Measurements from ENCODE around the gene DDN.

The DDN gene

DNA sequence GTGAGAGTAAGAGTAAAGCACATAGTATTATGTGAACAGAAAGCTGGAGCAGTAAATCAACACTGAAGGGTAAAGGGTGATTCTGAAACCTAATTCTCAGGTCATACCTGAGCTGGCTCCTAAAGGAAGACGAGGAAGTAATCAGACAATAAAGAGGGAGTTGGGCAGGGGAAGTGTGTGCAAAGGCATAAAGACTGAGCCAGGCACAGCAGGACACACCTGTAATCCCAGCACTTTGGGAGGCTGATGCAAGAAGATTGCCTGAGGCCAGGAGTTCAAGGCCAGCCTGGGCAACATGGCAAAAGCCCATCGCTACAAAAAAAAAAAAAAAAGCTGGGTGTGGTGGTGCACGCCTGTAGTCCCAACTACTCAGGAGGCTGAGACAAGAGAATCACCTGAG is 51.4 kb downstream of the DDN start:
- DNase-seq (ENCODE audit: low read depth), result no peak
- no peak overlapping the region for H3K4me3 ChIP-seq (ENCODE audit: low read depth, low read length)

DNA sequence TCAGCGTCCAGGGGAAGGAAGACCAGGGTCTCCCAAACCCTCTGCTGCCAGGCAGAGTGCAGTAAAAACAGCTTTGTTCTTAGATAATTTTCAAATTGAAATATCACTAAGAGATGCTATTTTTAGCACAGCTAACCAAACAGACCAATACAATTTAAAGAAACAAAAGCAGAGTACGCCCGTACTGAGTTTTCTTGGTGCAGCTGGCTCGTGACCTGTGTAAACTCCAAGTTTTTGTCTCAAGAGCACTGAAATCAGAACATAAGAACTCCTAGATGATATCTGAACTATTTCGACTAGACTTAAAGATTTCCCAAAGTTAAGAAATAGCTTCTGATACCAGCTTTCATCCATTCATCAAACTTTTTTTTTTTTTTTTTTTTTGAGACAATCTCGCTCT is 52.2 kb downstream of the DDN start:
- H3K4me3 ChIP-seq (ENCODE audit: low read depth, low read length), result no peak overlapping the region
- DNase-seq (ENCODE audit: low read depth), result no peak

DNA sequence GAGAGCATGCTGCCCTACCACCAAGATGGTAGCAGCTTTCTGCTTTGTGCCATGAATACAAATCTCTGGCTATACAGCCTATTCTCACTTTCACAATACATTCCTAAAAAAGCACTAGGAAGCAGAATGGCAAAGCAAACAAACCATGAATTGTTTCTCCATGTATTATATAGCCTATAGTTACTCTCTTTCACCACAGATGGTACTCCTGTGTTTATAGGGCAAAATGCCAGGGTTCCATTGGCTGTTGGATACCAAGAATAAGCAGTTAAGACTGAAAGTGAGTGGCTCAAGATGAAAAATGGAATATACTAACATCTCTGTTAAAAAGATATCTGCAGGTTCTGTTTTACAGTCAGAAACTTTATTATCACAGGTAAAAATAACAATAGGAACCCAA is 53.0 kb downstream of the DDN start:
- H3K4me3 ChIP-seq (ENCODE audit: low read depth, low read length), result no peak overlapping the region
- no peak for DNase-seq (ENCODE audit: low read depth)
